ENCODE results near the gene PEX26.
"Not testable (repeated sequence)": the region's sequence is repeated elsewhere in the genome, so short reads cannot be mapped to it uniquely, and the experiment has no call there.

PEX26 gene

DNA sequence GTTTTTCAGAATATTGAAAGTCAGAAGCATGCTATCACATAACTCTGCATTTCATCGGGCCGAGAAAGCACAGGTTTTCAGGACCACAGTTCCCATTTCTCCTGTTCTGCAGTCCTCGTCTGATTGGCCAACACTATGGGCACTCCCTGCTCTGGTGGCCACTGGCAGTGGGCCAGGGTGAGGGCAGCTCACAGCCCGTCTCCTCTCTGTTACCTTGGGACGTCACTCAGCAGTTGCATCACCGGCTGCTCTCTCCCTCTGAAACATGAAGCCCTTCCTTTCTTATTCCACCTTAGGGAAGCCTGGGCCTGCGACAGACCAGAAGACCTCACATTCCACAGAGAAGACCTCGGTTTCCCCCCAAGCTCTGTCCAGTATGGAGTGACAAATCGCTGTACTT, 42.0 kb upstream of the PEX26 start:
- Histone ChIP-seq H3K9ac (ENCODE audit: insufficient read length) (no peak overlapping the region), H3K4me3 (no peak overlapping the region), H3K9me3 (ENCODE audit: low read depth, low read length) (no peaks in the 10 kb centered on the region), H3K27ac (no peak overlapping the region), H3K36me3 (ENCODE audit: insufficient read depth, low read length) (no peaks in the 10 kb centered on the region)
- no peak for DNase-seq (ENCODE audit: low read depth, low spot score)
- TF ChIP-seq EZH2 (IDR thresholded peaks at IDR 0.05) (no peak), POLR2AphosphoS5 (IDR thresholded peaks at IDR 0.05; ENCODE audit: borderline replicate concordance, low read depth, low read length) (no peak), FOXP2 (optimal IDR thresholded peaks at IDR 0.05; ENCODE audit: control extremely low read depth, extremely low read length, insufficient read depth) (no peak)

DNA sequence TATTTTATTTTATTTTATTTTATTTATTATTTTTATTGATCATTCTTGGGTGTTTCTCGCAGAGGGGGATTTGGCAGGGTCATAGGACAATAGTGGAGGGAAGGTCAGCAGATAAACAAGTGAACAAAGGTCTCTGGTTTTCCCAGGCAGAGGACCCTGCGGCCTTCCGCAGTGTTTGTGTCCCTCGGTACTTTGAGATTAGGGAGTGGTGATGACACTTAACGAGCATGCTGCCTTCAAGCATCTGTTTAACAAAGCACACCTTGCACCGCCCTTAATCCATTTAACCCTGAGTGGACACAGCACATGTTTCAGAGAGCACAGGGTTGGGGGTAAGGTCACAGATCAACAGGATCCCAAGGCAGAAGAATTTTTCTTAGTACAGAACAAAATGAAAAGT, 36.9 kb upstream of the PEX26 start:
- H3K9me3 ChIP-seq (ENCODE audit: low read depth, low read length); H3K4me3 ChIP-seq; H3K36me3 ChIP-seq (ENCODE audit: insufficient read depth, low read length); H3K27ac ChIP-seq; H3K9ac ChIP-seq (ENCODE audit: insufficient read length); DNase-seq (ENCODE audit: low read depth, low spot score): not testable (repeated sequence)

DNA sequence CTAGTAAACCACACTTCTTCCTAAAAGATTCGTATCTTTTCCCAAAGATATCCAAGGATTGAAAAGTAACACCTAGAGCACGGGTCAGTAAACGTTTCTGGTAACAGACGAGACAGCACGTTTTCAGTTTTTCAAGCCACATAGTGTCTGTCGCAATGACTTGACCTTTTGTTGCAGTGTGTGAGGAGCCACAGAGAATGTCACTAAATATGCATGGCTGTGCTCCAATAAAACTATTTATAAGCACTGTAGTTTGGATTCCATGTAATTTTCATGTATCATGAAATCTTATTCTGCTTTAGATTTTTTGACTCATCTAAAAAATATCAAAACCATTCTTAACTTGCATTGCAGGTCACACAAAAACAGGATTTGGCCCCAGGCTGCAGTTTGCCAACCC, 35.1 kb upstream of the PEX26 start:
- TF ChIP-seq EZH2 (IDR thresholded peaks at IDR 0.05) (no peak), FOXP2 (optimal IDR thresholded peaks at IDR 0.05; ENCODE audit: control extremely low read depth, extremely low read length, insufficient read depth) (no peak), POLR2AphosphoS5 (IDR thresholded peaks at IDR 0.05; ENCODE audit: borderline replicate concordance, low read depth, low read length) (no peak)
- Histone ChIP-seq H3K27ac (peak overlapping the region; percentile 51; the same call in 1 of the 2 replicates), H3K4me3 (no peak overlapping the region), H3K9me3 (ENCODE audit: low read depth, low read length) (no peaks in the 10 kb centered on the region), H3K36me3 (ENCODE audit: insufficient read depth, low read length) (no peaks in the 10 kb centered on the region), H3K9ac (ENCODE audit: insufficient read length) (no peak overlapping the region)
- no peak for DNase-seq (ENCODE audit: low read depth, low spot score)

DNA sequence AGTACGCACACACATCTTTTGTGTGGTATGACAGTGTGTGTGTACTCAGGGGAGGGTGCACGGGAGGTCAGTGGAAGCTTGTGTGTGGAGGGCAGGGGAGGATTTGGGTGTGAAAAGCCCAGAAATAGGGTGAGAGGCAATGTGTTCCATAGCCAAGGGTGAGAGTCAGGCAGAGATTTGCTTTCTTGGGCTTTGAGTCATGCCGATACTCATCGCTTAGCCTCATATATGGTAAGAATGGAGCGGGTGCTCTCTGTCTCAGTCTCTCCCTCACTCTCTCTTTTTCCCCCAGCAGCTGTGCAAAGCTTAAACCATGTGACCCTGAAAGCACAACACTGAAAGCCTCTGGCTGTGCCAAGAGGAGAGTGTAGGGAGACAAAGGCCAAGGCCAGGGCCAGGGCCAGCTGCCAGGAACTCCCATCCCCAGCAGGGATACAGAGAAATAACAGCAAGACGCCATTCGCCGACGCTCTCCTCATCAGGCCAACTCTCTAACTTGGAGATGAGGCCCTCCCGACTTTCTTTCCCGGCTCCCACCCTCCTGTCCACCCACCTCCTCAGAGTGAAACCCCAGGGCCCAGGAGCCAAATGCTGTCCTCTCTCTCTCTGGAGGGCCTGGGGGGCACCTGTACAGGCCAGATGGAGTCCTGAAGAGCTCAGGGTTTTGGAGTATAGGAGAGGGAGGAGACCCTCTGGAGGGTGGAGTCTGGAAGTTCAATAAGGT, 33.1 kb upstream of the PEX26 start:
- Histone ChIP-seq H3K27ac (no peak overlapping the region), H3K9ac (ENCODE audit: insufficient read length) (no peak overlapping the region), H3K4me3 (no peak overlapping the region), H3K36me3 (ENCODE audit: insufficient read depth, low read length) (no peaks in the 10 kb centered on the region), H3K9me3 (ENCODE audit: low read depth, low read length) (no peaks in the 10 kb centered on the region)
- DNase-seq (ENCODE audit: low read depth, low spot score): no peak
- TF ChIP-seq EZH2 (IDR thresholded peaks at IDR 0.05) (no peak), POLR2AphosphoS5 (IDR thresholded peaks at IDR 0.05; ENCODE audit: borderline replicate concordance, low read depth, low read length) (no peak), FOXP2 (optimal IDR thresholded peaks at IDR 0.05; ENCODE audit: control extremely low read depth, extremely low read length, insufficient read depth) (no peak)

DNA sequence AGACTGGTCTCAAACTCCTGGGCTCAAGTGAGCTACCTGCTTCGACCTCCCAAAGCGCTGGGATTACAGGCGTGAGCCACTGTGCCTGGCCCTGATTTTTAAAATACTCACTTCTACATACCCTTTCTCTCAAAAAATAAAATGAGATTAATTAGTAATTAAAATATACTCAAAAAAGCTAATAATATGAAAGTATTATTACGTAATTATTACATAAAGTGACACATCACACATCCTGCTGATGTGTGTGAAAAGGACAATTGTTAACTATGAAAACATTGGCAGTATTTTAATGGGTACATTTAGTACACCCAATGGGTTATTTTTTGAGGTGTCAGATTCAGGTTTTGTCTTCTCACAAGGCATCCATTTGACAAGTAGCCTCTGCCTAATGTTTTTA, 32.0 kb upstream of the PEX26 start:
- no peaks in the 10 kb centered on the region for H3K36me3 ChIP-seq (ENCODE audit: insufficient read depth, low read length)
- no peak overlapping the region for H3K9ac ChIP-seq (ENCODE audit: insufficient read length)
- no peak for TF ChIP-seq FOXP2 (optimal IDR thresholded peaks at IDR 0.05; ENCODE audit: control extremely low read depth, extremely low read length, insufficient read depth)
- TF ChIP-seq POLR2AphosphoS5 (IDR thresholded peaks at IDR 0.05; ENCODE audit: borderline replicate concordance, low read depth, low read length): no peak
- no peak for TF ChIP-seq EZH2 (IDR thresholded peaks at IDR 0.05)
- no peak overlapping the region for H3K4me3 ChIP-seq
- H3K9me3 ChIP-seq (ENCODE audit: low read depth, low read length): no peaks in the 10 kb centered on the region
- DNase-seq (ENCODE audit: low read depth, low spot score): no peak
- H3K27ac ChIP-seq: no peak overlapping the region

DNA sequence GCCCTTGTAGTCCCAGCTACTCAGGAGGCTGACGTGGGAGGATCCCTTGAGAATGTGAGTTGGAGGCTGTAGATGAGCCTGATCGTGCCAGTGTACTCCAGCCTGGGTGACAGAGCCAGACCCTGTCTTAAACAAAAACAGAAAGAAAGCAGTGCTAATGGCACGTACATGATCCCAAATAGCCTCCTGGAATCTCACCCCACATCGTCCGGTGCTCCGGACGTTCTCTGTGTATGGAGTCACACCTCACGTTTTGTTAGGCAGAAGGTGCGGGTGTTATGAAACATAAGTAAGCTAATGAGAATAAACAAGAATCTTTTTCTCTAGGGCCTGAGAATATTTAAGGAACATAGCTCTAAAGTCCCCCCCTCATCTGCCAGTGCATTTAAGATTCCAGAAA, 29.7 kb upstream of the PEX26 start:
- no peaks in the 10 kb centered on the region for H3K9me3 ChIP-seq (ENCODE audit: low read depth, low read length)
- H3K4me3 ChIP-seq: no peak overlapping the region
- no peaks in the 10 kb centered on the region for H3K36me3 ChIP-seq (ENCODE audit: insufficient read depth, low read length)
- no peak overlapping the region for H3K27ac ChIP-seq
- TF ChIP-seq EZH2 (IDR thresholded peaks at IDR 0.05) (no peak), FOXP2 (optimal IDR thresholded peaks at IDR 0.05; ENCODE audit: control extremely low read depth, extremely low read length, insufficient read depth) (no peak), POLR2AphosphoS5 (IDR thresholded peaks at IDR 0.05; ENCODE audit: borderline replicate concordance, low read depth, low read length) (no peak)
- no peak for DNase-seq (ENCODE audit: low read depth, low spot score)
- no peak overlapping the region for H3K9ac ChIP-seq (ENCODE audit: insufficient read length)

DNA sequence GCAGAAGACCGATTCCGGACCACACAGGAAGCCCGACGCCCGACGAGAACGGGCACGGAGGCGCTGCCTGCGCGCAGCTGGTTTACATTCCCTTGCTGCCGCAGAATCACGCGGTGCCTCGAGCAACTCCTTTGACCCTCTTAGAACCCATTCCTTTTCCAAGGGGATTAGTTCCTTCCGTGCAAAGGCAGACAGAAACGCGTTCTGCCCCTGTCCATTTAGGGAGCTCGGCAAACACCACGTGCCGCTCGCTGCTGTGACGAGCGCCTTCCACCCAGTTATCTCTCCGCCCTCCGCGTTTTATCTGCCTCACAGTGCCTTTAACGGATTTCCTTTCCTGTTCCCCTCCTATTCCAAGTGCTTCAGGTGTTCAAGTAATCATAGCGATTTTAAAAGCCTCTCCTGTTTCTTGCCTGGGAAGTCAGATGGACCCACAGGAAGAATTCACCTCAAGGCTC, 29.3 kb upstream of the PEX26 start:
- Histone ChIP-seq H3K9ac (ENCODE audit: insufficient read length) (no peak overlapping the region), H3K36me3 (ENCODE audit: insufficient read depth, low read length) (no peaks in the 10 kb centered on the region), H3K9me3 (ENCODE audit: low read depth, low read length) (no peaks in the 10 kb centered on the region), H3K4me3 (no peak overlapping the region), H3K27ac (no peak overlapping the region)
- DNase-seq (ENCODE audit: low read depth, low spot score): no peak
- TF ChIP-seq POLR2AphosphoS5 (IDR thresholded peaks at IDR 0.05; ENCODE audit: borderline replicate concordance, low read depth, low read length) (no peak), EZH2 (IDR thresholded peaks at IDR 0.05) (no peak), FOXP2 (optimal IDR thresholded peaks at IDR 0.05; ENCODE audit: control extremely low read depth, extremely low read length, insufficient read depth) (no peak)

DNA sequence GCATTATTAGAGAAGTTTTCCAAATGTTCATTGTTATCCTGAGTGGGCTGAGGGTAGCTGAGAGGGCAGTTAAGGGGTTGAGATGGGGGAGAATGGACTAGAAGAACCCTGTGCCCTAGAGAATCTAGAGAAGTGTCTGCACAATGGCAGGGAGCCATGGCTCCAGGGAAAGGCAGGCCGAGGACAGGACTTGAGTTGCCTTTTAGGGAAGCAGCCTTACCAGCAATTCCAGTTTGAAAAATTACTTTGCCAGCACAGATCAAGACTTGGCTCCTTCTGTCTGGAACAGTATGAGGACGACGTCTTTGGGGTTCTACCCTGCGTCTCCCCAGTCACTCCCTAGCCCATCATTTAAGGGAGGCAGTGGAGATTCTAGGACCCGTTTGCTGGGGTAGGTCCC, 27.7 kb upstream of the PEX26 start:
- no peak overlapping the region for H3K27ac ChIP-seq
- TF ChIP-seq EZH2 (IDR thresholded peaks at IDR 0.05) (no peak), POLR2AphosphoS5 (IDR thresholded peaks at IDR 0.05; ENCODE audit: borderline replicate concordance, low read depth, low read length) (no peak), FOXP2 (optimal IDR thresholded peaks at IDR 0.05; ENCODE audit: control extremely low read depth, extremely low read length, insufficient read depth) (no peak)
- H3K4me3 ChIP-seq: no peak overlapping the region
- H3K9me3 ChIP-seq (ENCODE audit: low read depth, low read length): no peaks in the 10 kb centered on the region
- no peak for DNase-seq (ENCODE audit: low read depth, low spot score)
- no peaks in the 10 kb centered on the region for H3K36me3 ChIP-seq (ENCODE audit: insufficient read depth, low read length)
- H3K9ac ChIP-seq (ENCODE audit: insufficient read length): no peak overlapping the region

DNA sequence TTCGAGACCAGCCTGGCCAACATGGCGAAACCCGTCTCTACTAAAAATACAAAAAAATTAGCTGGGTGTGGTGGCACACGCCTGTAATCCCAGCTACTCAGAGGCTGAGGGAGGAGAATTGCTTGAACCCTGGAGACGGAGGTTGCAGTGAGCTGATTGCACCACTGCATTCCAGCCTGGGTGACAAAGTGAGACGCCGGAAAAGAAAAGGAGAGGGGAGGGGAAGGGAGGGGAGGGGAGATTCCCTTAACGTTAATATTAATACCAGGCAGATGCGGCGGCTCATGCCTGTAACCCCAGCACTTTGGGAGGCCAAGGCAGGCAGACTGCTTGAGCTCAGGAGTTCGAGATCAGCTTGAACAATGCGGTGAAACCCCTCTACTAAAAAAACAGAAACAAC, 26.7 kb upstream of the PEX26 start:
- not testable (repeated sequence) for H3K27ac ChIP-seq; H3K4me3 ChIP-seq; H3K9ac ChIP-seq (ENCODE audit: insufficient read length); H3K9me3 ChIP-seq (ENCODE audit: low read depth, low read length); DNase-seq (ENCODE audit: low read depth, low spot score); H3K36me3 ChIP-seq (ENCODE audit: insufficient read depth, low read length)

DNA sequence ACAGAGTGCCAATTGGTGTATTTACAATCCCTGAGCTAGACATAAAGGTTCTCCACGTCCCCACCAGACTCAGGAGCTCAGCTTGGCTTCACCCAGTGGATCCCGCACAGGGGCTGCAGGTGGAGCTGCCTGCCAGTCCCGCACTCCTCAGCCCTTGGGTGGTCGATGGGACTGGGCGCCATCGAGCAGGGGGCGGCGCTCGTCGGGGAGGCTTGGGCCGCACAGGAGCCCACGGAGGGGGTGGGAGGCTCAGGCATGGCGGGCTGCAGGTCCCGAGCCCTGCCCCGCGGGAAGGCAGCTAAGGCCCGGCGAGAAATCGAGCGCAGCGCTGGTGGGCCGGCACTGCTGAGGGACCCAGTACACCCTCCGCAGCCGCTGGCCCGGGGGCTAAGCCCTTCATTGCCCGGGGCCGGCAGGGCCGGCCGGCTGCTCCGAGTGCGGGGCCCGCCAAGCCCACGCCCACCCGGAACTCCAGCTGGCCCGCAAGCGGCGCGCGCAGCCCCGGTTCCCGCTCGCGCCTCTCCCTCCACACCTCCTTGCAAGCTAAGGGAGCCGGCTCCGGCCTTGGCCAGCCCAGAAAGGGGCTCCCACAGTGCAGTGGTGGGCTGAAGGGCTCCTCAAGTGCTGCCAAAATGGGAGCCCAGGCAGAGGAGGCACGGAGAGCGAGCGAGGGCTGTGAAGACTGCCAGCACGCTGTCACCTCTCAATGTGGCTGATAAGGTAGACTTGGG, 24.4 kb upstream of the PEX26 start:
- not testable (repeated sequence) for DNase-seq (ENCODE audit: low read depth, low spot score); H3K4me3 ChIP-seq; H3K9me3 ChIP-seq (ENCODE audit: low read depth, low read length); H3K27ac ChIP-seq; H3K9ac ChIP-seq (ENCODE audit: insufficient read length); H3K36me3 ChIP-seq (ENCODE audit: insufficient read depth, low read length)
